SU-DHL-6 (cell line): ENCODE measurements around the gene MDK.

Source experiments
- H2AFZ ChIP-seq: fragments of 200-600 bp; sonication (generic); 2 replicates; pipeline ENCODE4 v1.6.1; 2014; ENCODE audit warnings: low read depth, mild to moderate bottlenecking, moderate library complexity, mixed read lengths, antibody characterized with exemption, low read length; ENCODE audit not compliant: severe bottlenecking
- H3F3A ChIP-seq: fragments of 200-600 bp; shearing (Covaris generic); 2 replicates; pipeline ENCODE4 v1.6.0; 2016; ENCODE audit warnings: antibody characterized with exemption, mild to moderate bottlenecking; ENCODE audit not compliant: insufficient read depth
- H3K27ac ChIP-seq: fragments of 200-600 bp; sonication (generic); 2 replicates; pipeline ENCODE4 v1.5.1; 2016; ENCODE audit warnings: low read depth, mild to moderate bottlenecking, low read length, moderate library complexity, mixed read lengths
- H3K27me3 ChIP-seq: fragments of 200-600 bp; sonication (generic), shearing (Covaris generic); 2 replicates; pipeline ENCODE4 v1.6.0; 2014; ENCODE audit warnings: mild to moderate bottlenecking, low read length
- H3K36me3 ChIP-seq: fragments of 200-600 bp; sonication (generic); 2 replicates; pipeline ENCODE4 v1.6.1; 2014; ENCODE audit warnings: mild to moderate bottlenecking, low read length, mixed read lengths
- H3K4me2 ChIP-seq: fragments of 300-600, 200-600 bp; shearing (Covaris generic), sonication (generic); 2 replicates; pipeline ENCODE4 v1.6.0; 2014; ENCODE audit warnings: low read length, low read depth, mild to moderate bottlenecking; ENCODE audit not compliant: poor library complexity, severe bottlenecking
- H3K4me3 ChIP-seq: fragments of 200-600 bp; sonication (generic); 2 replicates; pipeline ENCODE4 v1.5.1; 2014; ENCODE audit warnings: antibody characterized with exemption, low read length, mild to moderate bottlenecking, mixed read lengths; ENCODE audit not compliant: insufficient read depth, poor library complexity, severe bottlenecking
- H3K79me2 ChIP-seq: fragments of 200-600 bp; sonication (generic); 2 replicates; pipeline ENCODE4 v1.6.1; 2014; ENCODE audit warnings: mild to moderate bottlenecking, low read length, moderate library complexity; ENCODE audit not compliant: insufficient read depth
- H3K9ac ChIP-seq: fragments of 200-600 bp; sonication (generic); 2 replicates; pipeline ENCODE4 v1.7.0; 2014; ENCODE audit warnings: mild to moderate bottlenecking, low read length
- H3K9me2 ChIP-seq: fragments of 200-600 bp; sonication (generic); replicated peaks from 2 replicates; pipeline ENCODE4 v1.6.1; 2014; ENCODE audit warnings: low read length; ENCODE audit not compliant: insufficient read depth
- H3K9me3 ChIP-seq: fragments of 200-600 bp; sonication (generic); 2 replicates; pipeline ENCODE4 v1.6.1; 2014; ENCODE audit warnings: low read length, mixed read lengths; ENCODE audit not compliant: insufficient read depth
- H4K20me1 ChIP-seq: fragments of 200-600 bp; sonication (generic); 2 replicates; pipeline ENCODE4 v1.6.1; 2014; ENCODE audit warnings: low read depth, mild to moderate bottlenecking, antibody characterized with exemption, low read length, moderate library complexity, mixed read lengths
- EZH2phosphoT487 ChIP-seq: fragments of 200-600 bp; sonication (generic), shearing (Covaris generic); conservative IDR thresholded peaks from 2 replicates; pipeline ENCODE4 v1.6.1; 2018; ENCODE audit warnings: mild to moderate bottlenecking, antibody characterized with exemption, low read length, moderate library complexity, mixed read lengths
- TF ChIP-seq, protein P1 (sequence below): fragments of 200-600 bp; sonication (generic); IDR thresholded peaks from one replicate; pipeline ENCODE4 v1.5.1; 2017; ENCODE audit warnings: antibody characterized with exemption, mild to moderate bottlenecking, low read length, moderate library complexity; ENCODE audit not compliant: insufficient read depth, poor library complexity, severe bottlenecking

The MDK gene

DNA sequence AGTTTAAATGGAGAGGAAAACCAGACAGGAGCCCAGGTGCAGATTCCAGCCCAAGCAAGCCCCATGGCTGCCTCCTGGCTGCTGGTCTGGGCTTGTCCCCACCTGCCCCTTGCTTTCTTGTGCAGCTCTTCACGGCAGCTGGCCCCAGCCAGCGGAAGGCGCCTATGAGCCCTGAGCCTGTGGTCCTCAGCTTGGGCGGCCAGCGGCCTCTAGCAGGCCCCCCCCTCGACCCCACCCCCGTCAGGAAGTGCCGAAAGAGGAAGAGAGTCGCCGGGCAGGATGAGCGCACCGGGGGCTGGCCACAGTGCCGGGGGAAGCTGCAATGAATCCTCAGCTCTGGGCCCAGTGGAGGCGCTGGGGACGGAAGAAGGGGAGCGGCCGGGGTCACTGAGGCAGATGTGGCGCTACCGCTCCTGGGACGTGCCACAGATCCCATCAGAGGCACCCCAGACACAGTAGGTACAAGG, 36.3 kb upstream of the MDK start:
- no peak overlapping the region for H2AFZ ChIP-seq
- no peaks in the 10 kb centered on the region for H3K36me3 ChIP-seq
- no peaks in the 10 kb centered on the region for H3K27me3 ChIP-seq
- H3K9me3 ChIP-seq, result no peaks in the 10 kb centered on the region
- H3F3A ChIP-seq, result no peaks in the 10 kb centered on the region
- H3K9me2 ChIP-seq, result no peaks in the 10 kb centered on the region
- H3K9ac ChIP-seq, result no peak overlapping the region
- TF ChIP-seq, protein P1, sequence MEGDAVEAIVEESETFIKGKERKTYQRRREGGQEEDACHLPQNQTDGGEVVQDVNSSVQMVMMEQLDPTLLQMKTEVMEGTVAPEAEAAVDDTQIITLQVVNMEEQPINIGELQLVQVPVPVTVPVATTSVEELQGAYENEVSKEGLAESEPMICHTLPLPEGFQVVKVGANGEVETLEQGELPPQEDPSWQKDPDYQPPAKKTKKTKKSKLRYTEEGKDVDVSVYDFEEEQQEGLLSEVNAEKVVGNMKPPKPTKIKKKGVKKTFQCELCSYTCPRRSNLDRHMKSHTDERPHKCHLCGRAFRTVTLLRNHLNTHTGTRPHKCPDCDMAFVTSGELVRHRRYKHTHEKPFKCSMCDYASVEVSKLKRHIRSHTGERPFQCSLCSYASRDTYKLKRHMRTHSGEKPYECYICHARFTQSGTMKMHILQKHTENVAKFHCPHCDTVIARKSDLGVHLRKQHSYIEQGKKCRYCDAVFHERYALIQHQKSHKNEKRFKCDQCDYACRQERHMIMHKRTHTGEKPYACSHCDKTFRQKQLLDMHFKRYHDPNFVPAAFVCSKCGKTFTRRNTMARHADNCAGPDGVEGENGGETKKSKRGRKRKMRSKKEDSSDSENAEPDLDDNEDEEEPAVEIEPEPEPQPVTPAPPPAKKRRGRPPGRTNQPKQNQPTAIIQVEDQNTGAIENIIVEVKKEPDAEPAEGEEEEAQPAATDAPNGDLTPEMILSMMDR, result no peak
- TF ChIP-seq EZH2phosphoT487, result no peak
- H3K4me3 ChIP-seq, result no peak overlapping the region
- H3K4me2 ChIP-seq, result no peak overlapping the region
- no peak overlapping the region for H3K27ac ChIP-seq
- H4K20me1 ChIP-seq, result no peaks in the 10 kb centered on the region
- H3K79me2 ChIP-seq, result peaks cover 18% of the 10 kb centered on the region

DNA sequence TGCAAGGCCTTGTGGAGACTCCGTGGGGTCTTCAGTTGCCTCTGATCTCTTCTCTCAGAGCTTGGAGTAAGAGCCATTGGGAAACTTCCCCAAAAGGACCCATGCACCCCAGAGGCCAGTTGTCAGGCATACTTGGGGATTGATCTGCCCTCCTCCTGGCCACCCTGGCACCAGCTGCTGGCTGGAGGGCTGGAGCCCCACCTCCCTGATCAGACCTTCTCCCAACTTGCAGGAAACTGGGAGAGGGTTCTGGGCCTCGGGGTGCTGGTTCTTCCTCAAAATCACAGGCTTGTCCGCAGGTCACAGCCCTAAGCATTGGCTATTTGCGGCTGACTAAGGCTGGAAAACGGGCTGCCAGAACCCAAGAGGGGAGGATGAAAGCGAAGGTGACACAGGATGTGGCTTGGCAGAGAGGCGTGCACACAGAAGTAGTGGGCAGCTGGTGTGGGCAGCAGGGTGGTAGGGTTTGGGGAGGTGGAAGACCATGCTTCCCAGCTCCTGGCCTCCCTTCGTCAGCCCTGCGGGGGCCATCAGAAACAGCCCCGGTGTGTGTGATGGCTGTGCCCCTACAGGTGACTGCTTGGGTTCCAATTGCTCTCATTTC, 35.5 kb upstream of the MDK start:
- Histone ChIP-seq H3K27me3 (no peaks in the 10 kb centered on the region), H3K4me2 (no peak overlapping the region), H3K36me3 (no peaks in the 10 kb centered on the region), H3K9me2 (no peaks in the 10 kb centered on the region), H3K9me3 (no peaks in the 10 kb centered on the region), H4K20me1 (no peaks in the 10 kb centered on the region), H3F3A (no peaks in the 10 kb centered on the region), H3K4me3 (no peak overlapping the region), H3K27ac (no peak overlapping the region), H3K9ac (no peak overlapping the region), H2AFZ (no peak overlapping the region), H3K79me2 (peaks cover 22% of the 10 kb centered on the region)
- no peak for TF ChIP-seq EZH2phosphoT487
- TF ChIP-seq, protein P1, result no peak

DNA sequence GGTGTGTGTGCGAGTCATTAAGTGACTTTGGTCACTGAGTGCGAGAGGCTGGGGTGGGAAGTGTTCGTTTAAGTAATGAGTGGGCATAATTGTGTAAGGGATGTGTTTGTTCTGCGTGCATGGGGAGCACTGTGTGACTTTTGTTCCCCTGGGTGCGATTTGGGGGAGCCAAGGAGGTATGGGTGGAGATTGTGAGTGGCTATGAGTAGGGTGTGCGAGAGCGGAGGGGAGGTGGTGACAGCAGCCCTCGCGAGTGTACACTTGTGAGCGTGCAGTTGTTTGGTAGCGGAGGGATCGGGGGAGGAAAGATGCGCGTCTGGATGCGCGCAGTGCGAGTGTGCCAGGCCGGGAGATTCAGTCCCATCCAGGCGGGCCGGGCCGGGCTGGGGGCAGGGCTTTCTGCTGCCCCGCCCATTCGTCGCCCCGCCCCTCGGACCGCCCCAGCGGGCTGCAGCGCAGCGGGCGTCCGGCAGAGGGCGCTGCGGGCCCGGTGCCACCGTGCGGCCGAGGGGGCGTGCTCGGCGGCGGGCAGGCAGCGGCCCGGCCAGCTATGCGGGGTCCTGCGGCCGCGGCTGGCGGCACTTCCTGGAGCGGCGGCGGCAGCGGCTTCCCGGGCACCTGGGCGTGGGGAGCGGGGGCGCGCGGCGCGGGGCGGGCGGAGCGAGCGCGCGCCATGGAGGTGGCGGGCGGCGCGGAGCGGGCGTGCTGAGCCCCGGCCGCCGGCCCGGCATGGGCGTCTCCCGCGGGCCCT, 34.4 kb upstream of the MDK start, which contains the start of gene DGKZ:
Gene DGKZ, plus strand, starts transcription at position 578 of the 751 bp plus-strand sequence. CDS start 197 bp downstream, outside the sequence.
- no peaks in the 10 kb centered on the region for H3F3A ChIP-seq
- peak within 1 kb of the TSS; percentile 79 for H3K9ac ChIP-seq
- no peaks in the 10 kb centered on the region for H4K20me1 ChIP-seq
- peak within 1 kb of the TSS; percentile 25 for H2AFZ ChIP-seq
- no peaks in the 10 kb centered on the region for H3K9me2 ChIP-seq
- H3K9me3 ChIP-seq, result no peaks in the 10 kb centered on the region
- peak within 1 kb of the TSS; percentile 73 for H3K4me3 ChIP-seq
- no peaks in the 10 kb centered on the region for H3K27me3 ChIP-seq
- peak within 1 kb of the TSS; percentile 79 for H3K4me2 ChIP-seq
- 0 out of 2 replicates have a peak, but pooled peaks have one; percentile 59 for TF ChIP-seq EZH2phosphoT487
- TF ChIP-seq, protein P1, result peak; percentile 14
- peaks cover 30% of the 10 kb centered on the region for H3K79me2 ChIP-seq
- H3K36me3 ChIP-seq, result no peaks in the 10 kb centered on the region
- no peak within 1 kb of the TSS for H3K27ac ChIP-seq
